Lower leg skin (tissue), 4 donors: ENCODE data around the gene GPR78. TPM values are rescaled to one million over a fixed set of nuclear protein-coding genes. Genes with fewer than 3 reads are reported as not detected.

Experiments
- DNase-seq, 2 donors: peaks; one replicate each; pipeline ENCODE4 v3.0.0-alpha.2; 2019; ENCODE audit warnings: low spot score in 2 of 2
- H3K4me3 ChIP-seq: fragments of 200-600 bp; sonication (generic); 2 replicates; pipeline ENCODE4 v1.5.1; 2017; ENCODE audit warnings: mild to moderate bottlenecking, low read depth; ENCODE audit not compliant: poor library complexity, severe bottlenecking
- CTCF ChIP-seq, 3 donors: fragments of 450-650 bp; IDR thresholded peaks; one replicate each; pipeline ENCODE4 v1.5.1; 2016; ENCODE audit warnings: antibody characterized with exemption in 3 of 3, mild to moderate bottlenecking in 3 of 3, moderate library complexity in 2 of 3
- POLR2A ChIP-seq, 2 donors: fragments of 450-650 bp; IDR thresholded peaks; one replicate each; pipeline ENCODE4 v1.6.1; 2016 to 2017; ENCODE audit warnings: antibody characterized with exemption in 2 of 2, mild to moderate bottlenecking in 1 of 2, moderate library complexity in 1 of 2
- WGBS, 2 donors: methylation state at CpG; one replicate each; pipeline ENCODE4 v1.1.5; 2018; 5-methylcytosine and 5-hydroxymethylcytosine counted together
- intact Hi-C: fragments of 100-400 bp; cut with DNase I; formaldehyde crosslinking; loops from one replicate; pipeline ENCODE4 v1.15.0; 2023; ENCODE audit warnings: low total_unique reads
- total RNA-seq, 4 donors: library from RNA; depleted of rRNA; stranded (reverse); fragments of >200 nt; gene quantifications; one replicate each; pipeline ENCODE4 v1.1.0, GENCODE V29; 2016

Gene GPR78
- total RNA-seq, 4 donors from 2014 or later: not detected

- intact Hi-C loops: no loop called here
- TF ChIP-seq POLR2A (IDR thresholded peaks at IDR 0.05) (no peak), CTCF (IDR thresholded peaks at IDR 0.05) (no peak)
- DNase-seq: no peak
- 88 to 91% methylated on average over 10 of the region's 10 CpGs for WGBS, 2 donors
- no peak overlapping the region for H3K4me3 ChIP-seq
These were observed 36.6 kb upstream of the GPR78 start for GRCh38 chr4:8543623-8544022.

GRCh38 chr4:8544282-8544681 lies 35.9 kb upstream of the GPR78 start:
- 91 to 100% methylated on average over 3 of the region's 3 CpGs for WGBS, 2 donors
- peak in 1 of 2 donors; percentile 43 for DNase-seq
- intact Hi-C loops: no loop called here

GRCh38 chr4:8544741-8545438 lies 35.3 kb upstream of the GPR78 start:
- WGBS, 2 donors: 73 to 85% methylated on average over 28 to 31 of the region's 32 CpGs
- H3K4me3 ChIP-seq: no peak overlapping the region
- no peak for TF ChIP-seq CTCF (IDR thresholded peaks at IDR 0.05)
- no peak for TF ChIP-seq POLR2A (IDR thresholded peaks at IDR 0.05)
- DNase-seq: peak in 1 of 2 donors; percentile 82
- intact Hi-C loops: no loop called here

More at GRCh38 chr4:8544282-8544681, 35.9 kb upstream of the GPR78 start:
- no peak for TF ChIP-seq CTCF (IDR thresholded peaks at IDR 0.05)
- TF ChIP-seq POLR2A (IDR thresholded peaks at IDR 0.05): no peak
- no peak overlapping the region for H3K4me3 ChIP-seq

GRCh38 chr4:8545439-8545765 lies 34.8 kb upstream of the GPR78 start:
- WGBS, 2 donors: 60 to 86% methylated on average over 9 of the region's 9 CpGs
- DNase-seq: peak in 1 of 2 donors; percentile 81
- no peak overlapping the region for H3K4me3 ChIP-seq

GRCh38 chr4:8546766-8547107 lies 33.5 kb upstream of the GPR78 start:
- TF ChIP-seq POLR2A (IDR thresholded peaks at IDR 0.05) (no peak), CTCF (IDR thresholded peaks at IDR 0.05) (no peak)
- intact Hi-C loops: no loop called here
- WGBS, 2 donors: 54 to 79% methylated on average over 8 of the region's 8 CpGs

More at GRCh38 chr4:8545439-8545765, 34.8 kb upstream of the GPR78 start:
- intact Hi-C loops: no loop called here
- no peak for TF ChIP-seq POLR2A (IDR thresholded peaks at IDR 0.05)
- no peak for TF ChIP-seq CTCF (IDR thresholded peaks at IDR 0.05)

More at GRCh38 chr4:8546766-8547107, 33.5 kb upstream of the GPR78 start:
- DNase-seq: peak in 1 of 2 donors; percentile 60
- H3K4me3 ChIP-seq: no peak overlapping the region
